T-helper 2 cell treated with Interferon-gamma antibody and Interleukin-4, amounts not matched to agents 5 μg/mL and 100 μg/mL, for 36 hours (primary cell): ENCODE data around the gene CACNA1C.
"Not testable (repeated sequence)": the region's sequence is repeated elsewhere in the genome, so short reads cannot be mapped to it uniquely, and the experiment has no call there.

ENCODE experiments used
- DNase-seq: peaks from one replicate; pipeline ENCODE4 v3.0.0; 2021; ENCODE audit warnings: low spot score
- H3K27ac Mint-ChIP-seq: one replicate; pipeline ENCODE4 v1.8.0; 2021; ENCODE audit warnings: mild to moderate bottlenecking, mixed read lengths
- H3K27me3 Mint-ChIP-seq: one replicate; pipeline ENCODE4 v1.8.0; 2021; ENCODE audit warnings: low read depth, mixed read lengths
- H3K36me3 Mint-ChIP-seq: one replicate; pipeline ENCODE4 v1.8.0; 2021; ENCODE audit warnings: low read depth, mixed read lengths
- H3K4me1 Mint-ChIP-seq: one replicate; pipeline ENCODE4 v1.8.0; 2021; ENCODE audit warnings: low read depth, mixed read lengths
- H3K4me3 Mint-ChIP-seq: one replicate; pipeline ENCODE4 v1.8.0; 2022; ENCODE audit warnings: mild to moderate bottlenecking, moderate library complexity, mixed read lengths
- H3K9me3 Mint-ChIP-seq: one replicate; pipeline ENCODE4 v1.8.0; 2021; ENCODE audit warnings: mixed read lengths

Gene CACNA1C

DNA sequence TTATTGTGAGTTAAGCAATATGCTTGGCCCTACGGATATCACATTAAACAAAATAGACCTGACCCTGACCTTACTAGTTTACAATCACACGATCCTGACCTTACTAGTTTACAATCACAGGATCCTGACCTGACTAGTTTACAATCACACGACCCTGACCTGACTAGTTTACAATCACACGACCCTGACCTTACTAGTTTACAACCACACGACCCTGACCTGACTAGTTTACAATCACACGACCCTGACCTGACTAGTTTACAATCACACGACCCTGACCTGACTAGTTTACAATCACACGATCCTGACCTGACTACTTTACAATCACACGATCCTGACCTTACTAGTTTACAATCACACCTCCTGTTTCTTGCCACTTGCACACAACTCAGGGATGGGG is 202.9 kb downstream of the CACNA1C start:
- not testable (repeated sequence) for H3K9me3 Mint-ChIP-seq, H3K4me3 Mint-ChIP-seq, H3K36me3 Mint-ChIP-seq, H3K27ac Mint-ChIP-seq, H3K27me3 Mint-ChIP-seq, DNase-seq, H3K4me1 Mint-ChIP-seq

DNA sequence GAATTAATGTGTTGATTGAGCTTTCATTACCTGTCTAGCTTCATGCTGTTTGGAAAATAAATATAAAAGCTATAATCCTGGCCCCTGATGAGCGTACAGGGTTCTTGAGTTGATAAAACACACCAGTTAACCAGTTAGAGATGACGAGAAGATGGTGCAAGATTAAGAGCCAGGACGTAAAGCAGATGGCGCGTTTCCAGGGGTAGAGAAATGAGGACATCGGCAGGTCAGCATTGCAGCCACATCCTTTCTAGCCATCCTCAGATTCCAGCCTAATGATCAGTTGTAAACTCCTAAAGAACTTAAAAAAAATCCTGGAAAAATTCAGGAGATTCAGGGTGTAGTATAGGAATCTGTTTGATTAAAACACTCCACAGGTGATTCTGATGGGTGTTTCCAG is 203.7 kb downstream of the CACNA1C start:
- no peak overlapping the region for H3K27ac Mint-ChIP-seq
- H3K9me3 Mint-ChIP-seq = peaks cover 9% of the 10 kb centered on the region
- no peak overlapping the region for H3K4me3 Mint-ChIP-seq
- peaks cover 5% of the 10 kb centered on the region for H3K27me3 Mint-ChIP-seq
- peaks cover 4% of the 10 kb centered on the region for H3K4me1 Mint-ChIP-seq
- DNase-seq = no peak
- H3K36me3 Mint-ChIP-seq = no peaks in the 10 kb centered on the region

DNA sequence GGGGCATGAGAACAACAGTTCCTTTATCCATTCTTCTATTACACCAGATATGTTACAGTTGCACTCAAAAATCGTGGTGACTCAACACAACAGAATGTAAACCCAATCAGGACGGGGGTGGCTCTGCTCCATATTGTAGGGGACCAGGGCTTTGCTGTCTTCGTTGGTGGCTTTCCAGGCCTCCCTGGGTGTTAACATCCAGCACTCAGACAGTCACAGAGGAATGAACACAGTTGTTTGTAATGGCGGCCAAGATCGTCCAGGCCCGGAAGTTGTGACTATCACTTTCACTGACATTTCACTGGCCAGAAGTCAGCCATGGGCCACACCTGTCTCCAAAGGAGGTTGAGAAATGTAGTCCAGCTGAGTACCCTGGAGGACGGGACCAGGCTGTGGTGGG is 204.1 kb downstream of the CACNA1C start:
- no peak overlapping the region for H3K4me3 Mint-ChIP-seq
- no peaks in the 10 kb centered on the region for H3K36me3 Mint-ChIP-seq
- peaks cover 5% of the 10 kb centered on the region for H3K27me3 Mint-ChIP-seq
- peaks cover 9% of the 10 kb centered on the region for H3K9me3 Mint-ChIP-seq
- H3K4me1 Mint-ChIP-seq = peaks cover 4% of the 10 kb centered on the region
- no peak for DNase-seq
- H3K27ac Mint-ChIP-seq = no peak overlapping the region

DNA sequence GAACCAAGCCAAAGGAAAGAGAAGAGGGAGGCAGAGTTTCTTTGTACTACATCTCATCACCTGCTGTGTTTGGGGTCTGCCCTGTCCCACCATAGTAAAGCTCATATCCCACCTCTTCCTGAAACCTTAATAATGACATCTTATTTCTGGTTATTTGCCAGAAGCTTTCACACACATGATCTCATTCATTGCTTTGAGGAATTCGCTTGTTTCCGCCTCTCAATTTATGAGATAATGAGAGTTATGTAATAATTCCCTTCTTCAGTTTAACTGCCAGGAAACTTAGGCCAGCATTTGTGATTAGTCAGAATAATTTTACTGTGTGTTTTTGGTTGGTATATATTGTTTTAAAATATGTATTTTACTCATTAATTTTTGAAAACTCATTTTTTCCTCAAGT is 205.2 kb downstream of the CACNA1C start:
- DNase-seq = no peak
- Mint-ChIP-seq H3K27ac (no peak overlapping the region), H3K9me3 (peaks cover 9% of the 10 kb centered on the region), H3K4me3 (no peak overlapping the region), H3K27me3 (peaks cover 2% of the 10 kb centered on the region), H3K4me1 (peaks cover 4% of the 10 kb centered on the region), H3K36me3 (no peaks in the 10 kb centered on the region)

DNA sequence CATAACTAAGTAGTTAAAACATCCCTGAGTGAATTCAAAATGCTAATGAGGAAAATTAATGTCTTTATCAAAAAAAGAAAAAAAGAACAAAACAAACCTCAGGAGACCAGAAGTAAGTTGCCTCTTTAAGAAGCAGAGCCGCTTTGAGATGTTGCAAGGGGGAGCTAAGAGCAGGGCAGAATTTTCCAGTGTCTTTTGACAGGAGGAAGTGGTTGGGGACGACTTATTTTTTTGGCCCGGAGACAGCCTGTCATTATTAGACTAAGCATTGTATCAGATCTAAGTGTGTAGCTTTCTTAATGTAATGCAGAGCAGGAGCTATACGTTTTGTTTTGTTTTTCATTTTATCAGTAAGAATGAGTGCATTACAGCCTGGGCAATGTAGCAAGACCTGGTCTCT is 206.6 kb downstream of the CACNA1C start:
- H3K4me3 Mint-ChIP-seq = no peak overlapping the region
- peaks cover 2% of the 10 kb centered on the region for H3K27me3 Mint-ChIP-seq
- no peak for DNase-seq
- H3K9me3 Mint-ChIP-seq = peaks cover 9% of the 10 kb centered on the region
- H3K36me3 Mint-ChIP-seq = no peaks in the 10 kb centered on the region
- H3K27ac Mint-ChIP-seq = no peak overlapping the region
- H3K4me1 Mint-ChIP-seq = peaks cover 4% of the 10 kb centered on the region

DNA sequence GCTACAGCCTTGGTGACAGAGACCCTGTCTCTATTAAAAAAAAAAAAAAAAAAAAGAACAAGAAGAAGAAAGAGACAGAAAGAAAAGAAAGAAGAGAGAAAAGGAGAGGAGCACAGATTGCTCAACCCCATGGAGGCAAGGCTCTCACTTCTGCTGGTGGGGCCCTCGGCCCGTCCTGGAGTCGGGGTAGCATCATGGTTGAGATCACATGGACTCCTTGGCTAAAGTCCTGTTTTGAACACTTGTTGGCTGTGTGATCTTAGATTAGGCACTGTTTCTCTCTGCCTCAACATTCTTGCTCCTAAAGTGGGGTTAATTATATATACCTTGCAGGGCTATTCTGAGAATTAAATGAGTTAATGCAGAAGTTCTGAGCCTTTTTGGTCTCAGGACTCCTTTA is 207.7 kb downstream of the CACNA1C start:
- H3K36me3 Mint-ChIP-seq = no peaks in the 10 kb centered on the region
- no peak overlapping the region for H3K27ac Mint-ChIP-seq
- DNase-seq = no peak
- H3K4me3 Mint-ChIP-seq = no peak overlapping the region
- peaks cover 4% of the 10 kb centered on the region for H3K4me1 Mint-ChIP-seq
- peaks cover 2% of the 10 kb centered on the region for H3K27me3 Mint-ChIP-seq
- H3K9me3 Mint-ChIP-seq = peaks cover 6% of the 10 kb centered on the region

DNA sequence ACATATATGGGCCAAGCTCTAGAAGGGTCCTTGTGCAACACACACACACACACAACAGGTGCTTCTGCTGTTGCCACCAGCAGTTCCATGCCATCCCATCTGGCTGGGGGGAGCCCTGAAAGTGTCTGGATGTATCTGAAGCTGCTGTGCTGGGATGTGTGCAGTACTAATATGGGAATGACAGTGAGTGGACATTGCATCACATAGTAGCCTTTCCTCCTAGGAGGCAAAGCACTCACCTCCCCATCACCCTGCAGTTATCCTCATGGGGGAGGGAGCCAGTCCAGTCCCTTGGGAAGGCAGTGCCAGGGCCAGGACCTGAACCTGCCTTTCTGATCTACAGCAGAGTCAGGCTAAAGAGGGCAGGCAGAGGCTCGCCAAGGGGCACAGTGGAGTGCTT is 208.9 kb downstream of the CACNA1C start:
- no peak overlapping the region for H3K4me3 Mint-ChIP-seq
- peaks cover 4% of the 10 kb centered on the region for H3K4me1 Mint-ChIP-seq
- H3K36me3 Mint-ChIP-seq = no peaks in the 10 kb centered on the region
- peaks cover 2% of the 10 kb centered on the region for H3K27me3 Mint-ChIP-seq
- H3K9me3 Mint-ChIP-seq = no peaks in the 10 kb centered on the region
- no peak overlapping the region for H3K27ac Mint-ChIP-seq
- DNase-seq = no peak

DNA sequence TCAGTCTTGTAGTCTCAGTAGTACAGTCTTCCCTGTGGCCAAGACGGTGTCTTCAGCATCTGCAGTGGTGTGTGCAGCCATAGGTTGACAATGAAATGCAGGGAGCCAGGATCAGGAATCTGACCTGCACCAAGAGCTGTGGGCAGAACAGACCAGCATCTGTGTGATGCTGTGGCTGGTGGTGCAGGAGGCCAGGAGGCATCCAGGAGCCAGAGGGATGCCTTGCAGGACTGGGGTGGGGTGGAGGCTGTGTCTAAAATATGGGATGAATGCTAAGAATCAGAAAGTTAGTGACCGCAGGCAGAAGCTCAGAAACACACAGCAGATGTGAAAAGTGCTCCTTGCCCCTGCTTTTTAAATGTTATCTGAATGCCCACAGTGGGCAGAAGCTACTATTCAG is 209.7 kb downstream of the CACNA1C start:
- no peak for DNase-seq
- Mint-ChIP-seq H3K4me1 (peaks cover 4% of the 10 kb centered on the region), H3K27ac (no peak overlapping the region), H3K4me3 (no peak overlapping the region), H3K36me3 (no peaks in the 10 kb centered on the region), H3K9me3 (no peaks in the 10 kb centered on the region), H3K27me3 (peaks cover 2% of the 10 kb centered on the region)

DNA sequence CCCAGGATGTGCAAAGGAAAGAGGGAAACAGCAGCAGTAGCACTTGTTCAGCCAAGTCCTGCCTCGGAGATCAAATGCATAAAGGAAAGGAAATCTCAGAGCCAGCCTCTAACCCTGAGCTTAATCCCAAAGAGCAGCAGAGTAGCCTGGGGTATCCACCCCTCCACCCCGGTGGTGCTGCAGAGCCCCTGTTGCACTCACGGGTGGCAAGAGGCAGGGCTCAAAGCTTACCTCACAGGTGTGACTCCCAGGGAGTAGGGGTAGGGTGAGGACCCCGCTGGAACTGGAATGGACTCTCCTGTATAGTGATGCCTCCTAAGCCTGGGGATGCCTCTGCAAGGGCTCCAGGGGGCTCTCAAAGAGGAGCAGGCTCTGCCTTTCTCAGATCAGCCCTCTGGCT is 211.1 kb downstream of the CACNA1C start:
- Mint-ChIP-seq H3K36me3 (no peaks in the 10 kb centered on the region), H3K27ac (no peak overlapping the region), H3K27me3 (peaks cover 2% of the 10 kb centered on the region), H3K9me3 (no peaks in the 10 kb centered on the region), H3K4me1 (peaks cover 4% of the 10 kb centered on the region), H3K4me3 (no peak overlapping the region)
- no peak for DNase-seq

DNA sequence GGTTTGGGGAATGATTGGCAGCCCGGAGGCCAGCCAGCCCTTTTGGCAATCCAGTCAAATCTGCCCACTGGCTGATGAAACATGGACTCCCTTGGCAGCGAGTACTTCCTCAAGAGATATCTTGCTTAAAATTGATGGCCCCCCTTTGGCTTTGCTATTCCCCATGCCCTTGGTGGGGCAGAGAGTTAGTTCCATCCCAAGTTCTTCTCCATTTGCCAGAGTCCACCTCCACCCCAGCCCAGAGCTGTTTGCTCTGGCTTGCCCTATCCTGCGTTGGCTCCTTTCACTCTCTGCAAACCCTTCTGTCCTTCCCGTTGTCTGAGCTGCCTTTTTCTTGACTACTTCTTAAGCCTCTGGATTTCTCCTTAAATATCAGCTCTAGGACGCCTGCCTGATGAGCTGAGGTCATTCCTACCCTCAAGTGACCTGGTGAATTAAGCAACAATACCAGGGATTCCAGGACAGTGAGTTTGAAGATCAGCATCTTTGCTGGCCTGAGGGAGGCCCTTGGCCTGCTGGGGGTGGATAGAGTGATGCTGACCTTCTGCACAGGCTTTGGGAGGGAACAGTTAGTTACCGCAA is 212.0 kb downstream of the CACNA1C start:
- no peaks in the 10 kb centered on the region for H3K9me3 Mint-ChIP-seq

DNA sequence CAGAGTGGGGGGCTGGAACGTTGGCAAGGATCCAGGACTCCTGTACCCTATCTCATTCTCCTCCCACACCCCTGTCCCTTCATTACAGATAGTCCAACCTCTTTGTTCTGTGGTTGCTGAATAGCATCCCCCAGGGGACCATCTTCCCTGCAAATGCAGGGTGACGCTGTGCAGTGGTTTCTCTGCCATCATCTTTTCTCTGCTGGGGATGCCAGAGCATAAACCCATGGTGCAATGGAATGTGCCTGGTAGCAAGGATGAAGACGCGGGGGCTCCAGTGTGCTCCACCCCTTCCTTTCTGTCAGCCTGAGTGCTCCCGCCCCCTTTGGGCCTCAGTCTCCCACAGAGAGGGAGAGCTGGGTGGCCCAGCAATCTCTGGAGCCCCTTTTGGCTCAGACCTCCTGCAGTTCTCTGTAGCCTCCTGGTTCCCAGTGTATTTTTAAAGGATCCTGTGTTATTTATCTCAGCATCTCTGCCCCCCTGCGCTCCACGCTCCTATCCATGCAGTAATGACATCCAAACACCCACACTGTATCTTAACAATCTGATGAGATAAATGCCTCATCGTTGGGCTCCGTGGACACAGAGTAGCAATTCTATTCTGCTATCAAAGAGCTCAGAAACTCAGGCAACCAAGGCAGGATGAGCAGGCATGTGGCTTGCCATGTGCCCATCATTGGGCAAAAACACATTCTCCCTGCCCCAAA is 212.8 kb downstream of the CACNA1C start:
- Mint-ChIP-seq H3K4me3 (no peak overlapping the region), H3K27ac (no peak overlapping the region)

More for the DNA sequence above, 212.0 kb downstream of the CACNA1C start:
- Mint-ChIP-seq H3K4me3 (no peak overlapping the region), H3K4me1 (no peaks in the 10 kb centered on the region), H3K36me3 (no peaks in the 10 kb centered on the region), H3K27me3 (no peaks in the 10 kb centered on the region), H3K27ac (no peak overlapping the region)
- DNase-seq = no peak

DNA sequence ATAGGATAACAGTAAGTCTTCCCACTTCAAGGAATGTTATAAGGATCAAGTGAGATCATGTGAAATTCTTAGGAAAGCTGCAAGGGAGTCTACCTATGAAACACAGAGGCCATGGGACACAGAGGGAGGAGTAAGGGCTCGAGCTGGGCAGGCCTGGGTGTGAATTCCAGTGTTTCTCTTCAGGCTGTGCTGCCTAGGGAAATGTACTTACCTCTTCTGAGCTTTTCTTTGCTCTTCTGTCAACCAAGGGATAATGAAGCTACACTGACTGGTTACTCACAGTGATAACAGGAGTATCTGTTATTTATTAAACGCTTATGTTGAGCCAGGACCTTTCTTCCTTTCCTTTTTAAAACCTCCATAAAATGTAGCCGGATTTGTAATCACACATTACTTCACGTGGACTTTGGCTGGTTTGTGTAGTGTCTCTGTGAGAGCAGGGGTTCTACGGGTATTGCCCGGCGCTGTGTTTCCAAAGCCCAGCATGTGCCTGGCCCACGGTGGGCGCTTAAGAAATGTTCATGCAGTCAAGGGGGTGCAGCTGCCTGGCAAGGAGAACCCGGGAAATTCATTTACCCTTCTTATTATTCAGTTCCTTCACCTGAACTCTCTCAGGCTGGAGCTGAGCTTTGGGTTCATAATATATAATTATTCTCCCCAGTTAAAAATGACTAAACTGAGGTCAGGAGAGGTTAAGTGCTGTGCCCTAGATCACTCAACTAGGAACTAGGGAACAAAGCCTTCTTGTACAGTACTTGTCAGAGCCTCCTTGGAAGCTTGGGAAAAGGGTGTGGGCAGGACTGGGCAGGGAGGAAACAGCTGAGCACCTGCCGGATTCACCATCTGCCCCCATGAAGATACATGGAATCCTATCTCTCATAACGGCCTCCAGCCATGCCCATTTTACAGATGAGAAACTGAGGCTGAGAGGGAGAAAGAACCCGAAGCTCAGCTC is 214.2 kb downstream of the CACNA1C start:
- no peak overlapping the region for H3K4me3 Mint-ChIP-seq
- H3K36me3 Mint-ChIP-seq = no peaks in the 10 kb centered on the region
- H3K27ac Mint-ChIP-seq = no peak overlapping the region
- no peaks in the 10 kb centered on the region for H3K9me3 Mint-ChIP-seq
- H3K27me3 Mint-ChIP-seq = no peaks in the 10 kb centered on the region
- no peak for DNase-seq
- H3K4me1 Mint-ChIP-seq = no peaks in the 10 kb centered on the region

More for the DNA sequence above, 212.8 kb downstream of the CACNA1C start:
- Mint-ChIP-seq H3K27me3 (no peaks in the 10 kb centered on the region), H3K4me1 (no peaks in the 10 kb centered on the region), H3K9me3 (no peaks in the 10 kb centered on the region), H3K36me3 (no peaks in the 10 kb centered on the region)
- DNase-seq = no peak

DNA sequence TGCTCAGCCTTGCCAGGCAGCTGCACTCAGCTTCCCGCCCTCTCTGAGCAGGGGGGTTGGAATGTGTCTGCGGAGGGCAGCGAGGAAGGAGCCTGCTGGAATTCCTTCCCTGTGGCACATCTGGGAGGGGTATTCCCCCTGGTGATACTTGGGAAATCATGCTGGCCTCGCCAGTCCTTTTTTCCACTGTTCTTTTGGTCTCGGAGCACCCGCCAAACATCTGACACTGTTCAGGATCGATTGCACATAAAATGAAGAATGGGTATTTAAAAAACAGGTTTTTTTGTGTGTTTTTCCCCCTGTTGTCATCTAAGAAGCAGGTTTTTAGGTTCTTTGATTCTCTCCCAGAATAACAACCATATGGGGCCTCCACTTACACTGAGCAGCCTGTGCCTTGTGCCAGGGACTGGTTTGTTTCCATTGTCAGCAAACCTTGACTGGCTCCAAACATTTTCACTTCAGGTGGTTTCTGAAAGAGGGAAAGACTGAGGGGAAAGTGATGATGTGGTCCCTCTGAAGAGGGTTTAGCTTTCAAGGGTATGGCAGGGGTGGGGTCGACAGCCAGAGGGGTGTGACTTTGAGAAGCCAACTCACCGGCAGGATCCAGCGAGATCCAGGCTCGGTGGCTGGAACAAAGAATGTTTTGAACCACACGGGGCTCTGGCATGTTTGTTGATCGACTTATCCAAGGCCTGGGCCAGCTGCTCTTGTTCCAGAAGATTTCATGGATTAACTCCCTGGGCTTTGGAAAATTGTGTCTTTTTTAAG is 215.1 kb downstream of the CACNA1C start:
- H3K27ac Mint-ChIP-seq = no peak overlapping the region
- H3K9me3 Mint-ChIP-seq = no peaks in the 10 kb centered on the region
- no peak overlapping the region for H3K4me3 Mint-ChIP-seq
- no peaks in the 10 kb centered on the region for H3K36me3 Mint-ChIP-seq
- no peaks in the 10 kb centered on the region for H3K27me3 Mint-ChIP-seq
- H3K4me1 Mint-ChIP-seq = no peaks in the 10 kb centered on the region
- DNase-seq = no peak
